Ramos (cell line): ENCODE measurements around the gene BORCS6.

Experiments used
- in situ Hi-C: fragments of 300-500 bp; cut with MboI; formaldehyde crosslinking; loops from one replicate; pipeline ENCODE4 v1.14.3; 2022; ENCODE audit warnings: low sequenced_read_pairs; ENCODE audit not compliant: unreplicated experiment

Gene BORCS6

DNA sequence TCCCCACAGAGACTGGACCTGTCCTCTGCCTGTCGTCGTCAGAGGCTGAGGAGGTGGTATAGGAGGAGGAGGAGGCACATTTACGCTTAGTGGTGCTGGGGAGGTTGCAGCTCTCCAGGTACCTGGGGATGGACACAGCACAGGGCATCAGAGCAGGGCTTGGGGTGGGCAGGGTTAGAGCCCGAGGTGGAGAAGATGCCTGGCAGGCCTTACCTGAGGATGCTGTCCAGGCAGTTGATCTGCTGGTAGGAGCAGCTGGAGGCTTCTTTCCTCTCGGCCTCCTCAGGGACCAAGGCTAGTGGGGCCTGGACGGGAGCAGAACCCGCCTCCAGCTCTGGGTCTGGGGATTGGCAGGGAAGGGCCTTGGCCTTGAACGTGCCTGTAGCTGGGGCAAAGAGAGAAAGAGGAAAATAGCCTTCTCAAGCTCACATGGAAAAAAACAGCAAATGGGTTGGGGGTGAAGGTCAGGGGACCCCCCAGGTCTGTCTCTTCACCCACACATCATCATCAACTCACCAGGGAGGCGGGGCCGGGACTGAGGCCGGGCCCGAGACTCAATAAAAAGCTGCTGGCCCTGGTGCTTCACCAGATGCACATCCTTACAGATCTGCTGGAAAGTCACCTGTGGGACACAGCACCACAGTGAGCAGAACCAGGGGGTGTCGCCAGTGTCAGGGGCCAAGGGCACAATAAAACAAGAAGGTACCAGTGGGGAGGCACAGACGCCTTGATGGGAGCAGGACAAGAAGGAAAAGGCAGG lies 43.4 kb downstream of the BORCS6 start:
- in situ Hi-C loops, result no loop called here

DNA sequence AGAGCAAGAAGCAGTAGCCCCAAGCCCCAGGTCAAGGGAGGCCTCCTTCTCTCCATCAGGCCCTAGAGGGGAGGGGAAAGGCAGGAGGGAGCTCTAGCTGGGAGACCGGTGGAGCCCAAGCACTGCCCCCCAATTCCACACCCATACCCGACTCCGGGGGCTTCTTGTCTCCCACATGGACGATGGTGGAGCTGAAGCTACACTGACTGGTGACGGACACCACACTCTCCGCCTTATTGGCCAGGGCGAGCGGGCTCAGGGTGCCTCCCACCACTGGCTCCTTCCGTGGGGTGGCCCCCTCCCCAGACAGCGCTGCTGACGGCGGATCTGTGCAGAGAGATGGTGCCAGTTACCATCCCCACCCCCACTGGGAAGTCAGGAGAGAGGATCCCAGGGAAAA lies 44.2 kb downstream of the BORCS6 start:
- in situ Hi-C loops, result no loop called here

DNA sequence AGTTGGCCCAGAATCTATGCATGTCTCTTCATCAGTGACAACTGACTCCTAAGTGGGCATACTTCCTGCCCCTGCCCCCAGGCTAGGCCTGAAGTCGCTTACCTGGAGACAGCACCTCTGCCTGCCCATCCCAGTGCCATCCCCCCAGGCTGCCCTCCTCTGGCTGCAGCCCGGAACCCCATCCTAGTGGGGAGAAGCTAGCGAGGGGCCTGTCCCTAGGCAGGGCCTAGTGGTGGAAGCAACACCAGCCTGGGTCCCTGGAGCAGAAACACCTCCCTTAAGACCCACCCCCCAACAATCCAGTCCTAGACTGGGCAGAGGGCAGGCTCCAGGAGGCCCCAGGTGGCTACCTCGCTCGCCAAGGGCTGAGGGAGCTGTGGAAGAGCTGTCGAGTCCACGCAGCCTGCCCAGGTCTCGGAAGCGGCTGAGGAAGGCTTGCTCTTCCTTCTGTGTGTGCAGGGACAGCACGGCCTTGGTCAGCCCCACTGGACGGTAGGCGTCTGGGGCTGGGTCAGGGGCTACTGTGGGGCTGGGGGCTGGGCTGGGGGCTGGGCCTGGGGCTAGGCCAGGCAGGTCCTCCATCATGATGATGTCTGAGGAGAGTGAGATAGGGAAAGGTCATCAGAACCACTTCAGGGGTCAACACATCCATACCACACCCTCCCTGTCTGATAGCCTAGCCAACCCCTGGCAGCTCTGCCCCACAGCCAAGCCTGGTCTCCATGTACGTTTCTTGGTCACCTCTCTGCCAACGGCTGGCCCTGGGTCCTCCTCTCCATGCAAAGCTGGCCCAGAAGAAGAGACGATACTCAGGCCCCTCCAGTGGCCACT lies 45.4 kb downstream of the BORCS6 start:
- in situ Hi-C loops, result no loop called here

DNA sequence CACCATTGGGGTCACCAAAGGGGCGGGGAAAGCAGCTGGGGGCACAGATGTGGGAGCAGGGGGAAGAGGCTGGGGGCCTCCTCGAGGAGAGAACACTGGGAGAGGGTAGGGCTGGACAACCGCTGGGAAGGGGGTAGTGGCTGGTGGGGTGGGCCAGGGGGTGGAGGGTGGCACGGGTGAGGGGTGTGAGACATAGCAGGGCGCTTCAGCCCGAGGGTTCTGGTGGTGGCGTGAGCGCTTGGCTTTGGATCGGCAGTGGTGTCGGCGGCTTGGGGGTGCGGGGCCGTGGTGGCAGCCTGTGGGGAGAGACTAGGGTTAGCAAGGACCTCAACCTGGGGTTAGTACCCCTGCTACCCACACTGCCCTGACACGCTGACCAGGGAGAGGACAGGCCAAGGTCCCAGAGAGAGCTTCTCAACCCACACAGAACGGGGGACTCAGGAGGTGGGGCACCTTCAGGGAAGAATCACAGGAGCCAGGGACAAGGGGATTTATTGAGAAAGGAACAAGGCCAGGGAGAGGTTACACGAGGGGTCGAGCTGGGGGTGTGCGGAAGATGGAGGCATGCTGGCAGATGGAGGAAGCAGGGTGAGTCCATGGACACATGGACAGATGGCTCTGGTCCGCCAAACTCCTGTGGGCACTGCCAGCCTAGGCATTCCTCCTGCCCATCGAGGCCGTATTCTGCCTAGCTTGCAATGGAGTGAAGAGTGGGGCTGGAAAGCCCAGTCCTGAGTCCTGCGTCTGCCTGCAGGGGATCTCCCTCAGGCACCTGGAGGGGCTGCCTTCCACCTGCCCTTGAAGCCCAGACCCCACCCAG lies 46.2 kb downstream of the BORCS6 start:
- in situ Hi-C loops, result no loop called here

DNA sequence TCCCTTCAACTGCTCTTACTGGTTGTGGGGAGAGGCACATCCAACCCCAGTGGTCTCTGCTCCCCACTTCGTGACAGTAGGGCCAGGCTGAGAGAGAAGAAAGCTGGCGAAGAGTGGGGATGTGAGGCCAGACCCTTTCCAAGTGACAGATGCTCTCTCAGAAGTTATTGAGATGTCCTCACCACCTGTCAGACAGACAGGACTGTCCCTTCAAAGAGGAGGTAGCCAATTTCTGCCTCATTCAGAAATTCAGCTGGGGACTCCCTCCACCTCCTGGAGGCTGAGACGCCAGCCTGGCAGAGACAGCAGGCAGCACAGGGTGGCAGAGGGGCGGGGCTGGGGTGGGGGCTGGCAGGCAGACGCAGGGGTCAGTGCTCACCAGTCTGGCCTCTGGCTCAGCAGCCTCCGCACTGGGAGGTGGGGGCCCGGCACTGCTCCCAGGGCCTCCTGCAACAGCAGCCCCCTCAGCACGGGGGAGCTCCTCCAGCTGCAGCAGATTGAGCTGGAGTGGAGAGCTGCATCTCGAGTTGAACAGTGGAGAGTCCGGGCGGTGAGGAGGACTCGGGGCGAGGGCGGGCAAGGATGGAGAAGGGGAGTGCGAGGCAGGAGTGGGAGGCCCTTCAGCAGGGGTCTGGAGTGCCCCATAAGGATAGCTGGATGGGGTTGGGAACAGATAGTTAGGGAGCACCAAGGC lies 46.9 kb downstream of the BORCS6 start:
- in situ Hi-C loops, result no loop called here

DNA sequence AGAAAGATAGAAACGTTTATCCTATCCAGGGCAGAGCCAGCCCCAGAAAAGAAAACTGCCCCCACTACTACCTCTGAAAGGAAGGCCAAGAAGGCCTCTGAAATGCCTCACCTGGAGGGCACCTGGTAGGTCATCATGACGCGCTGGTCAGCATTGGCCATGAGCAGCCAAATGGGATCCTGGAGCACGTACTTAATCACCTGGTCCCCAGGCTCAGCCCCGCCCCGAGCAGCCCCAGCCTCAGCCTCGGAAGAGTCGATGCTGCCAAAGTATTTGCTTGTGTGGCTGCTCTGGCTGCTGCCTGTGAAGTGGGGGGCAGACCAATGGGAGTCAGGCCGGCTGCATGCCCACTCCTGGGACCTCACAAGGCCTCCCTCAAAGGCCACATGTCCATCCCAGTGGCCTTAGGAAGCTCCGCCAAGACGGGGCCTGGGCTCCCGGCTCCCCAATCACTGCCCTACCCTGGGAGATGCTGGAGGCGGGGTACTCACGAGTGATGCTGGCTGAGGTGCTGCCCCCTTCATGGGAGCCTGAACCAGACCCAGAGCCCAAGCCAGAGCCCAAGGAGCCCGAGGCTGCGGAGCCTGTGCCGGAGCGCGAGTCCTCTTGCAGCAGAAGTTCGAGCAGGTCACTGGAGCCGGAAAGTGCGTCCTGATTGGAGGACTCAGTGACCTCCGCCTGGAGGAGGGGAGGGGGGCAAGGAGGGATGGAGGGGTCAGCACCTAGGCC lies 47.7 kb downstream of the BORCS6 start:
- in situ Hi-C loops, result no loop called here

DNA sequence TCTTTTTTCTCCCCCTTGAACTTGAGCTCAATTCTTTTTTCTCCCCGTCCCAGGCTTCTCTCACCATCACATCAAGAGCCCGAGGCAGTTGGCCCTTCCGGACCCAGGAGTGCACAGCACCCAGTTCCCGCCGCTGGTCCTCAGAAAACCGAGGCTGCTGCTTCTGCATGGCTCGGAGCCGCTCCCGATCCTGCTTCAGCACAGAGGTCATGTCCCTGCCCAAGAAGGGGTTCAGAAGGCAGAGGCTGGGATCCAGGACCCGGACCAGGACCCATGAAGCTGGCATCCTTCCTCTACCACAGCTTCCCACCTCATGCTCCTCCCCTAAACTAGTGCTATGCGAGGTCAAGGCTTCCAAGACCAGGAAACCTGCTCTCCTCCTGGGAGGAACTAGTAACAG lies 48.2 kb downstream of the BORCS6 start:
- in situ Hi-C loops, result no loop called here

DNA sequence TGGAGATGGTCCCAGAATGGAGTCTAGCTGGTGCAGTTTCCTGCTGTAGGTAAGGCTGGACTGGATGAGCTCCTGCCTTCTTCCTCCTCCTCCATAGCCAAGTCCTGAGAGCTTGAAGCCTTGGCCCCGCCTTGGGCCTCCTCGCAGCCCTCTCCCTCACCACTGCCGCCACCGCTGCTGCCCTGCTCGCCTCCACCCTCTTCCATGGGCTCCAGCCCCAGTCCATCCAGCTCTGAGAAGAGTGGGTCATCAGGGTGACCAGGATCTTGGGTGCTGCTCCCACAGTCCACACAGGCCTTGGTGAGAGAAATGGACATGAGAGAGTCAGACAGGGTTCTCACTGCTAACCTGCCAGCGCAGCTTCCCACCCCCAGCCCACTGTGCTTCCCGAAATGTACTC lies 48.9 kb downstream of the BORCS6 start:
- in situ Hi-C loops, result no loop called here

DNA sequence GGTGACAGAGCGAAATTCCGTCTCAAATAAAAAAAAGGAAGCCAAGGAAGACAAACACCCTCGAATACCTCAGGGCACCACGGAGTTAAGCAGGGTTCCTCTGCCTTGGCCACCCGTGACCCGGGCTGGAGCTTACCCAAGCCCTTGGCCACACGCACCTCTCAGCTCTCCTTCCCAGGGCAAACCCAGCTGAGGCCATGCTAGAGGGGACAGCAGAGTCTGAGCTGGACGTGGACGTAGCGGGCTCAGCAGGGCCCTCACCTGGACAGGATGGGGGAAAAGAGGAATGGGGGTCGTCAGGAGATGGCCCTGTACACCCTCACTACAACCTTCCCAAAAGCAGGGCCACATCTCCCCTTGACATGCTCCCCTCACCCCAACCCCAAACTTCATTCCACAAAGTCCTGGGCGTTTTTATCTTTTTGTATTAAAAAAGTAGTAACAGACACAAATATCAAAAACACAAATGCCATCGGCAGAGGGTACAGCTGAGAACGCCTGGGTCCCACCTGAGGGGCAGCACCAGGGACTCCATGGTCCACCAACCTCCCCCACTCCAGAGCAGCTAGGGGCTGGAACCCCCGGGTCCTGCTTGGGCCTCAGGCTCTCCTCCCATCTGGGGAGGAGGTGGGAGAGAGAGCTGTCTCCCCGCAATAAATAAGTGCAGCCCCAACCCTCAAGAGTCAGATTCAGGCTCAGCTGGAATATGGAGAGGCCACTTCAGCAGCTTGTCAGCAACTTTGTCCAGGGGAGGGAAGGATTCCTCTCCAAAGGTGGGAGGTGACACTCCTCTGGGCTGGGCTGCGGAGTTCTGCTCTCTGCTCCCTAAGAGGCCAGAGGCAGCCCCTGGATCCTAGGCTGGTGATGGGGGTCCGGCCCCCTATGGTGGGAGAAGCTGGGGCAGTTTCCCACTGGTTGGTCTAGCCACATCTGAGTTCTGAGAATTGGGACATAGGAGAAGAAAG lies 49.6 kb downstream of the BORCS6 start:
- in situ Hi-C loops, result no loop called here

DNA sequence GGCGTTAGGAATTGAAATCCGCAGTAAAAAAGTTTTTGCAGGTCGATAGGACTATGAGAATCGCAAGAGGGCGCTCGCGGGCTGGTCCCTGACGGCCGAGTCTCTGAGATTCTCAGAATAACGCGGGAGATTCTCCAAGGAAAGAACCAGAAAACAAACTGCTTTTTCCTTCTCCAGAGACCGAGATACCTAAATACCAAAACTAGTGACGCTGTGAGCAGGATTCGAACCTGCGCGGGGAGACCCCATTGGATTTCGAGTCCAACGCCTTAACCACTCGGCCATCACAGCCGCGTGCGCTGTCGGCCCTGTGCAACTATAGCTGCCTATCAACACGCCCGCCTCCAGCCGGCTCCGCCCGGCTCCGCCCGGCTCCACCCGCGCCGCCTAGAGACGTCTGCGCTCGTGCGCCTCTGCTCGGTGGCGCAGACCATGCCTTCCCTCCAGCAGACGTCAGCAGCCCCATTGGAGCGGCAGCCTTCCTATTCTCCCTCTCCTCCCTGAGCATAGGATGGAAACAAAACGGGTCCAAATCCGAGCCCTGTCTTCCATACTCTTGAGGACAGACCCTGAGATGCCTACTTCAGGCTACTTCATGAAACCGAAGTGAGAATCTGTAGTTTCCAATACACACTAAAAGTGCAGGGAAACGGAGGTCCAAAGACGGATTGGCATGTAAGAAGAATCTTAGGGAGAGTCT lies 51.2 kb downstream of the BORCS6 start:
- in situ Hi-C loops, result no loop called here

DNA sequence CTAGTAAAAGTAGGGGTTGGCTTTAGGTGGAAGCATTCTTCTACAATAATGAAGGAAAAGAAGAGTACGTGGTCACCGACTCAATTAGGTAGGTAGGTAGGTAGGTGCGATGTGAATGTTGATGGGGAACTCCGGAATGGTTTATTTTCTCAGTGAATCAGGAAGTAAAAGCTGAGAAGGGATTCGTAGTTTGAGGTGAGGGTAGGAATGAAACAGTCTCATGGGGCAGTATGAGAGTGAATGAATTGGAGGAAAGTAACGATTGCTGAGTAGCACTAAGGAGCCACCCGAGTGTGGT lies 51.7 kb downstream of the BORCS6 start:
- in situ Hi-C loops, result no loop called here
